Activated CD8-positive, alpha-beta memory T cell treated with anti-CD3 and anti-CD28 coated beads, Interleukin-2, amount 10 ng/mL, durations not matched to agents 7 days and 5 days (primary cell): ENCODE measurements around the gene ZNF33A. TPM values are rescaled to one million over a fixed set of nuclear protein-coding genes. Genes with fewer than 3 reads are reported as not detected.
"Not testable (repeated sequence)": the region's sequence is repeated elsewhere in the genome, so short reads cannot be mapped to it uniquely, and the experiment has no call there.

ENCODE experiments used
- ATAC-seq: fragments of 150-1000 bp; cut with Tn5 transposase; one replicate; pipeline ENCODE4 v1.10.0; 2021; ENCODE audit warnings: moderate library complexity
- CTCF ChIA-PET: fragments of 350-600 bp; sonication (Branson Sonifier 250); formaldehyde crosslinking; loops from one replicate; lab custom pipeline; 2021; ENCODE audit warnings: antibody characterized with exemption; lab: Charles Lee
- DNase-seq: peaks from one replicate; pipeline ENCODE4 v3.0.0-alpha.2; 2020
- H3K27ac Mint-ChIP-seq: one replicate; pipeline ENCODE4 v1.8.0; 2021; ENCODE audit warnings: mild to moderate bottlenecking, mixed read lengths
- H3K27me3 Mint-ChIP-seq: one replicate; pipeline ENCODE4 v1.8.0; 2021; ENCODE audit warnings: mixed read lengths
- H3K36me3 Mint-ChIP-seq: one replicate; pipeline ENCODE4 v1.8.0; 2021; ENCODE audit warnings: mild to moderate bottlenecking, mixed read lengths
- H3K4me1 Mint-ChIP-seq: one replicate; pipeline ENCODE4 v1.8.0; 2021; ENCODE audit warnings: mixed read lengths
- H3K4me3 Mint-ChIP-seq: one replicate; pipeline ENCODE4 v1.8.0; 2021; ENCODE audit warnings: mild to moderate bottlenecking, moderate library complexity, mixed read lengths
- H3K9me3 Mint-ChIP-seq: one replicate; pipeline ENCODE4 v1.8.0; 2022; ENCODE audit warnings: low read depth, mixed read lengths
- total RNA-seq, 2 experiments: library from RNA; stranded (reverse); gene quantifications; one replicate each; pipeline ENCODE4 v1.2.3, GENCODE V29; 2021

The ZNF33A gene
- total RNA-seq, 2 experiments from 2014 or later, result 21.4 to 27.1 TPM

- ATAC-seq (no peak), DNase-seq (no peak)
- CTCF ChIA-PET, result no interaction called here
- Mint-ChIP-seq H3K9me3 (no peaks in the 10 kb centered on the region), H3K27ac (no peak overlapping the region), H3K4me1 (peaks cover 20% of the 10 kb centered on the region), H3K27me3 (no peaks in the 10 kb centered on the region), H3K36me3 (peaks cover 9% of the 10 kb centered on the region), H3K4me3 (no peak overlapping the region)
Measured at GRCh38 chr10:38007991-38008390, 2.5 kb upstream of the ZNF33A start.

GRCh38 chr10:38016354-38016753, 5.9 kb downstream of the ZNF33A start:
- no peak for ATAC-seq
- H3K36me3 Mint-ChIP-seq, result peaks cover 80% of the 10 kb centered on the region
- H3K4me1 Mint-ChIP-seq, result peaks cover 18% of the 10 kb centered on the region
- H3K9me3 Mint-ChIP-seq, result peaks cover 10% of the 10 kb centered on the region
- H3K27ac Mint-ChIP-seq, result no peak overlapping the region
- DNase-seq, result no peak
- no peaks in the 10 kb centered on the region for H3K27me3 Mint-ChIP-seq
- H3K4me3 Mint-ChIP-seq, result no peak overlapping the region
- CTCF ChIA-PET, result no interaction called here

GRCh38 chr10:38019124-38019523, 8.6 kb downstream of the ZNF33A start:
- DNase-seq, H3K4me3 Mint-ChIP-seq, CTCF ChIA-PET, ATAC-seq, H3K27me3 Mint-ChIP-seq, H3K4me1 Mint-ChIP-seq, H3K27ac Mint-ChIP-seq, H3K9me3 Mint-ChIP-seq: not testable (repeated sequence)
- peaks cover 89% of the 10 kb centered on the region for H3K36me3 Mint-ChIP-seq

- Mint-ChIP-seq H3K27me3 (no peaks in the 10 kb centered on the region), H3K27ac (peak overlapping the region; percentile 70), H3K36me3 (peaks cover 89% of the 10 kb centered on the region), H3K4me1 (peaks cover 26% of the 10 kb centered on the region), H3K4me3 (no peak overlapping the region), H3K9me3 (peaks cover 16% of the 10 kb centered on the region)
- no peak for ATAC-seq
- CTCF ChIA-PET, result no interaction called here
- DNase-seq, result no peak
Measured at GRCh38 chr10:38025283-38025682, 14.8 kb downstream of the ZNF33A start.

GRCh38 chr10:38027986-38028385, 17.5 kb downstream of the ZNF33A start:
- H3K27ac Mint-ChIP-seq, result no peak overlapping the region
- ATAC-seq (no peak), DNase-seq (no peak)
- no peaks in the 10 kb centered on the region for H3K27me3 Mint-ChIP-seq
- H3K9me3 Mint-ChIP-seq, result peaks cover 16% of the 10 kb centered on the region
- peaks cover 84% of the 10 kb centered on the region for H3K36me3 Mint-ChIP-seq
- CTCF ChIA-PET, result no interaction called here
- H3K4me1 Mint-ChIP-seq, result peaks cover 26% of the 10 kb centered on the region
- no peak overlapping the region for H3K4me3 Mint-ChIP-seq

GRCh38 chr10:38032886-38033285, 22.4 kb downstream of the ZNF33A start:
- Mint-ChIP-seq H3K36me3 (peaks cover 82% of the 10 kb centered on the region), H3K4me1 (peaks cover 7% of the 10 kb centered on the region), H3K27ac (no peak overlapping the region), H3K9me3 (peaks cover 6% of the 10 kb centered on the region), H3K4me3 (no peak overlapping the region), H3K27me3 (no peaks in the 10 kb centered on the region)
- CTCF ChIA-PET, result no interaction called here
- DNase-seq (no peak), ATAC-seq (no peak)

GRCh38 chr10:38038107-38038931, 27.8 kb downstream of the ZNF33A start:
- ATAC-seq, result peak; percentile 83
- Mint-ChIP-seq H3K9me3 (peaks cover 4% of the 10 kb centered on the region), H3K4me3 (peak overlapping the region; percentile 78), H3K4me1 (peaks cover 16% of the 10 kb centered on the region), H3K27me3 (no peaks in the 10 kb centered on the region), H3K27ac (peak overlapping the region; percentile 97), H3K36me3 (peaks cover 75% of the 10 kb centered on the region)
- CTCF ChIA-PET, result no interaction called here
- no peak for DNase-seq

GRCh38 chr10:38038932-38039245, 28.4 kb downstream of the ZNF33A start:
- CTCF ChIA-PET, result no interaction called here
- Mint-ChIP-seq H3K4me1 (peaks cover 20% of the 10 kb centered on the region), H3K9me3 (peaks cover 5% of the 10 kb centered on the region), H3K4me3 (peak overlapping the region; percentile 78), H3K36me3 (peaks cover 79% of the 10 kb centered on the region), H3K27ac (peak overlapping the region; percentile 97), H3K27me3 (no peaks in the 10 kb centered on the region)
- no peak for ATAC-seq
- DNase-seq, result no peak

GRCh38 chr10:38043516-38043915, 33.0 kb downstream of the ZNF33A start:
- H3K27ac Mint-ChIP-seq, result no peak overlapping the region
- no peaks in the 10 kb centered on the region for H3K27me3 Mint-ChIP-seq
- H3K4me3 Mint-ChIP-seq, result no peak overlapping the region
- peaks cover 22% of the 10 kb centered on the region for H3K9me3 Mint-ChIP-seq
- peaks cover 83% of the 10 kb centered on the region for H3K36me3 Mint-ChIP-seq
- CTCF ChIA-PET, result interaction anchor here (1.8 kb wide), 1 partner anchor 67 kb away, joined by 7 read pairs; the partner anchor contains the start of gene ZNF25
- ATAC-seq (no peak), DNase-seq (no peak)
- H3K4me1 Mint-ChIP-seq, result peaks cover 28% of the 10 kb centered on the region

- Mint-ChIP-seq H3K4me3 (no peak overlapping the region), H3K4me1 (peaks cover 17% of the 10 kb centered on the region), H3K27ac (no peak overlapping the region), H3K9me3 (peaks cover 25% of the 10 kb centered on the region), H3K36me3 (peaks cover 80% of the 10 kb centered on the region), H3K27me3 (no peaks in the 10 kb centered on the region)
- ATAC-seq, result no peak
- CTCF ChIA-PET, result no interaction called here
- no peak for DNase-seq
Measured at GRCh38 chr10:38045129-38045528, 34.7 kb downstream of the ZNF33A start.

GRCh38 chr10:38047666-38048065, 37.2 kb downstream of the ZNF33A start:
- no peaks in the 10 kb centered on the region for H3K27me3 Mint-ChIP-seq
- peaks cover 14% of the 10 kb centered on the region for H3K4me1 Mint-ChIP-seq
- peaks cover 73% of the 10 kb centered on the region for H3K36me3 Mint-ChIP-seq
- ATAC-seq (no peak), DNase-seq (no peak)
- no peak overlapping the region for H3K4me3 Mint-ChIP-seq
- CTCF ChIA-PET, result no interaction called here
- peak overlapping the region; percentile 37 for H3K27ac Mint-ChIP-seq
- H3K9me3 Mint-ChIP-seq, result peaks cover 28% of the 10 kb centered on the region

- DNase-seq (no peak), ATAC-seq (no peak)
- Mint-ChIP-seq H3K9me3 (peaks cover 40% of the 10 kb centered on the region), H3K36me3 (peaks cover 75% of the 10 kb centered on the region), H3K4me3 (no peak overlapping the region), H3K4me1 (peaks cover 8% of the 10 kb centered on the region), H3K27me3 (no peaks in the 10 kb centered on the region), H3K27ac (no peak overlapping the region)
- CTCF ChIA-PET, result interaction anchor here (1.1 kb wide), 1 partner anchor 73 kb away, joined by 3 read pairs; no protein-coding TSS in a partner anchor
Measured at GRCh38 chr10:38050212-38050611, 39.7 kb downstream of the ZNF33A start.

- no peak for DNase-seq
- Mint-ChIP-seq H3K36me3 (peaks cover 81% of the 10 kb centered on the region), H3K4me1 (no peaks in the 10 kb centered on the region), H3K9me3 (peaks cover 46% of the 10 kb centered on the region), H3K27me3 (no peaks in the 10 kb centered on the region), H3K27ac (no peak overlapping the region), H3K4me3 (no peak overlapping the region)
- CTCF ChIA-PET, result no interaction called here
- no peak for ATAC-seq
Measured at GRCh38 chr10:38054361-38054797, 43.9 kb downstream of the ZNF33A start.

GRCh38 chr10:38055274-38055894, 44.9 kb downstream of the ZNF33A start:
- H3K4me1 Mint-ChIP-seq, ATAC-seq, H3K27ac Mint-ChIP-seq, DNase-seq, H3K4me3 Mint-ChIP-seq, CTCF ChIA-PET, H3K27me3 Mint-ChIP-seq: not testable (repeated sequence)
- Mint-ChIP-seq H3K9me3 (peaks cover 50% of the 10 kb centered on the region), H3K36me3 (peaks cover 80% of the 10 kb centered on the region)
